ENCODE results near the gene CA5A.

Gene CA5A

GRCh38 chr16:87946596-87947347, 10.4 kb upstream of the CA5A start:
- DNase-seq (no peak), ATAC-seq (ENCODE audit: insufficient read depth, low read depth) (no peak)
- no peak overlapping the region for H3K27ac ChIP-seq (ENCODE audit: low read length)
- H3K9me3 ChIP-seq (ENCODE audit: insufficient read depth, low read length, severe bottlenecking): no peaks in the 10 kb centered on the region
- H3K4me3 ChIP-seq (ENCODE audit: low read depth in 1 of 2, low read length in 2 of 2): no peak overlapping the region
- H4K20me1 ChIP-seq (ENCODE audit: insufficient read depth, low read length): no peaks in the 10 kb centered on the region
- no peak for TF ChIP-seq CTCF (IDR thresholded peaks at IDR 0.05; ENCODE audit: borderline replicate concordance, extremely low read depth, low read length, poor library complexity, severe bottlenecking)
- no peak for TF ChIP-seq EZH2 (IDR thresholded peaks at IDR 0.05; ENCODE audit: borderline replicate concordance, low read depth, low read length, severe bottlenecking)
- no peak overlapping the region for H3K4me2 ChIP-seq (ENCODE audit: insufficient read depth, low read length)
- H3K79me2 ChIP-seq (ENCODE audit: insufficient read depth, low read length): peaks cover 3% of the 10 kb centered on the region
- H3K27me3 ChIP-seq (ENCODE audit: insufficient read depth, low read length, poor library complexity): no peaks in the 10 kb centered on the region
- H3K4me1 ChIP-seq (ENCODE audit: insufficient read depth, low read length): peaks cover 8% of the 10 kb centered on the region
- H3K36me3 ChIP-seq (ENCODE audit: insufficient read depth, low read length): no peaks in the 10 kb centered on the region; the same call in 1 of the 2 replicates
- H3K9ac ChIP-seq (ENCODE audit: low read depth, low read length): no peak overlapping the region
- no peak overlapping the region for H2AFZ ChIP-seq (ENCODE audit: low read depth, low read length)

DNA sequence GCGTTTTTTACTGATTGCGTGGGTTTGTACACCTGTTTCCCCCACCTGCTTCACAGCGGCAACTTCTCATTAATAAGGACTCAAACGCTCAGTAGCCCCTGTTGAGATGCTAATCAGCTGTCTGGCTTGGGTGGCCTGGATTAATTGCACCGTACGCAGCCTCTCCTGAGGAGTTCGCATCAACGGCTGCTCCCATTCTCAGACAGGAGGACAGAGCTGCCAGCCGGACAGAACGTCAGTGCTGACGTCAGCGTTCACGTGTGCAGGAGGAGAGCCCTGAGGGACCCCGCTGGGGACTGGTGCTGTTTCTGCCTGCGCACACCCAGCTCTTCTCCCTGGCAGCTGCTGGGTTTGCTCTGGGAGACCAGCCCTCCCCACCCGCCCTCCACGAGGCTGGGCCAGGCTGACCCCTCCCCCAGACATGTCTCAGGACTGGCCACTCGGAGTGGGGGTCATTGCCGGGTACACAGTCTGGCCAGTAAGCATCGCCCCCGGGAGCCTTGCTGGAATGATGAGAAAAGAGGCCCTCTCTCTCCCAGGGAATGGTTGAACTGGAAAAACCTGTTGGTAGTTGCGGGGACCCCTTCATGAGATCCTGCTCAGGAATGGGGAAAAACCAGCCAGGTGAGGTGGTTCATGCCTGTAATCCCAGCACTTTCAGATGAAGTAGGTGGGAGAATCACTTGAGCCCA, 9.2 kb upstream of the CA5A start:
- Histone ChIP-seq H3K36me3 (ENCODE audit: insufficient read depth, low read length) (no peaks in the 10 kb centered on the region), H3K9me3 (ENCODE audit: insufficient read depth, low read length, severe bottlenecking) (no peaks in the 10 kb centered on the region), H2AFZ (ENCODE audit: low read depth, low read length) (no peak overlapping the region), H3K27ac (ENCODE audit: low read length) (no peak overlapping the region), H4K20me1 (ENCODE audit: insufficient read depth, low read length) (no peaks in the 10 kb centered on the region), H3K79me2 (ENCODE audit: insufficient read depth, low read length) (no peaks in the 10 kb centered on the region), H3K27me3 (ENCODE audit: insufficient read depth, low read length, poor library complexity) (no peaks in the 10 kb centered on the region), H3K4me2 (ENCODE audit: insufficient read depth, low read length) (no peak overlapping the region), H3K9ac (ENCODE audit: low read depth, low read length) (no peak overlapping the region), H3K4me1 (ENCODE audit: insufficient read depth, low read length) (peaks cover 5% of the 10 kb centered on the region), H3K4me3 (ENCODE audit: low read depth in 1 of 2, low read length in 2 of 2) (no peak overlapping the region)
- ATAC-seq (ENCODE audit: insufficient read depth, low read depth) (no peak), DNase-seq (no peak)
- TF ChIP-seq EZH2 (IDR thresholded peaks at IDR 0.05; ENCODE audit: borderline replicate concordance, low read depth, low read length, severe bottlenecking) (no peak), CTCF (IDR thresholded peaks at IDR 0.05; ENCODE audit: borderline replicate concordance, extremely low read depth, low read length, poor library complexity, severe bottlenecking) (no peak)

DNA sequence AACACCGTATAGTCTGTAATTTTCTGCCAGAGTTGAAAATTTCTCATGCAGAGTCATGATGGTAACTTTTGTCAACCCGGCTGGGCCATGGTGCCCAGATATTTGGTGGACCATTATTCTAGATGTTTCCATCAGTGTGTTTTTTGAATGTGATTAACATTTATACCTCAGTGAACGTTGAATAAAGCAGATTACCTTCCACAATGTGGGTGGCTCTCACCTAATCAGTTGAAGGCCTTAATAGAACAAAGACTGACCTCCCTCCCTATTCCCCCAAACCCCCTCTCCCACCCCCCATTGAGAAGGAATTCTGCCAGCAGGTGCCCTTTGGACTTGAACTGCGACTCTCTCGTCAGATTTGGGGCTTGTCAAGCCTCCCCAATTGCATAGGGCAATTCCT, 6.4 kb upstream of the CA5A start:
- TF ChIP-seq CTCF (IDR thresholded peaks at IDR 0.05; ENCODE audit: borderline replicate concordance, extremely low read depth, low read length, poor library complexity, severe bottlenecking) (no peak), EZH2 (IDR thresholded peaks at IDR 0.05; ENCODE audit: borderline replicate concordance, low read depth, low read length, severe bottlenecking) (no peak)
- Histone ChIP-seq H3K4me1 (ENCODE audit: insufficient read depth, low read length) (no peaks in the 10 kb centered on the region), H3K4me2 (ENCODE audit: insufficient read depth, low read length) (no peak overlapping the region), H3K79me2 (ENCODE audit: insufficient read depth, low read length) (no peaks in the 10 kb centered on the region), H3K4me3 (ENCODE audit: low read depth in 1 of 2, low read length in 2 of 2) (no peak overlapping the region), H2AFZ (ENCODE audit: low read depth, low read length) (no peak overlapping the region), H3K9me3 (ENCODE audit: insufficient read depth, low read length, severe bottlenecking) (no peaks in the 10 kb centered on the region), H3K27me3 (ENCODE audit: insufficient read depth, low read length, poor library complexity) (no peaks in the 10 kb centered on the region), H3K36me3 (ENCODE audit: insufficient read depth, low read length) (no peaks in the 10 kb centered on the region), H3K27ac (ENCODE audit: low read length) (no peak overlapping the region), H3K9ac (ENCODE audit: low read depth, low read length) (no peak overlapping the region), H4K20me1 (ENCODE audit: insufficient read depth, low read length) (no peaks in the 10 kb centered on the region)
- ATAC-seq (ENCODE audit: insufficient read depth, low read depth) (no peak), DNase-seq (no peak)

Data from DND-41 (cell line).